HUES6 (cell line): ENCODE measurements around the gene ZCCHC24.

ENCODE experiments used
- H3K27ac ChIP-seq: 2 replicates; pipeline ENCODE4 v1.7.0; 2013; ENCODE audit warnings: low read depth, mild to moderate bottlenecking, low read length, inconsistent platforms
- H3K27me3 ChIP-seq: 2 replicates; pipeline ENCODE4 v1.6.1; 2013; ENCODE audit warnings: low read length; ENCODE audit not compliant: control insufficient read depth, insufficient read depth
- H3K36me3 ChIP-seq: 2 replicates; pipeline ENCODE4 v1.6.1; 2013; ENCODE audit warnings: low read length; ENCODE audit not compliant: control insufficient read depth, insufficient read depth
- H3K4me1 ChIP-seq: 2 replicates; pipeline ENCODE4 v1.6.1; 2013; ENCODE audit warnings: low read length; ENCODE audit not compliant: control insufficient read depth, insufficient read depth
- H3K4me3 ChIP-seq: 2 replicates; pipeline ENCODE4 v1.5.1; 2013; ENCODE audit warnings: low read depth, low read length
- H3K9ac ChIP-seq: one replicate; pipeline ENCODE4 v1.6.1; 2013; ENCODE audit warnings: mild to moderate bottlenecking, low read length
- H3K9me3 ChIP-seq: 2 replicates; pipeline ENCODE4 v1.6.1; 2013; ENCODE audit warnings: low read depth, low read length; ENCODE audit not compliant: control insufficient read depth, insufficient read depth

The ZCCHC24 gene

DNA sequence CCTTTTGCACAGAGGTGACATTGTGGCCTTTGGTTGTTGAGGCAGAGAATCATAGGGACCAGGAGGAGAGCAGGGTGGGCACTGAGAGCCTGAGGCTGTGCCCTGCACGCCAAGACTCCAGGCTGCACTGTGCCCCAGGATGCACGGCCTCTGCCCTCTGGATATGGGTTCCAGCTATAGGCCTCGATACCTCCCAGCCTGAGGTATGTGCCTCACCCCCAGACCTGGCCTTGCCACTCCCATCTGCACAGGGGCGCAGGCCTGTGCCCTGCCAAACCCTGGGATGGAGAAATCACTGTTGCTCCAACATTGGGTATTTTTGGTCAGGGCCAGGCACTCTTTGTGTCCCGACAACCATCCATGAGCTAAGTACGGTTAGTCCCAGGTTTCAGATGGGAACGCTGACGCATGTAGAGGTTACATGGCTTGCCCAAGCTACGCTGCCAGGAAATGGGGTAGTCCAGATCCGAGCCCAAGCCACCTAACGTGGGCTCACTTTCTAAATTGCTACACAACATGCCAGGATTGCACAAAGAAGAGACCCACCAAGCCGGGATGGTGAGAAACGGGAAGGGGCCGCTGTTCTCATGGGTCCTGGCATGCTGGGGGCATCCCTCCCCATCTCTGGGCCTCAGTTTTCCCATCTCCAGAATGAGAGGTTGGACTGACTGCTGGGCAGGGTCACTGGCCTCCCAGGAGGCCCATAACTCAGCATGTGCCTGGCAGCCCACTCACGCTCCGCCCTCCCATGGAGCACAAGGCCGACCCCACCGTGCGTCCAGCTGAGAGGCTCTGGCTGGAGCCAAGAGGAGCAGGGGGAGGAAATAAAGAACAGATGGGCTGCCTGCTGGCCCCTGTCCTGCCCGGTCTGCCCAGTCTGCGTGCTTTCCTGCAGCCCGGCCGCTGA, 44.2 kb downstream of the ZCCHC24 start:
- Histone ChIP-seq H3K27me3 (no peaks in the 10 kb centered on the region), H3K4me3 (no peak overlapping the region), H3K36me3 (no peaks in the 10 kb centered on the region), H3K9ac (no peak overlapping the region), H3K9me3 (no peaks in the 10 kb centered on the region), H3K27ac (no peak overlapping the region; the same call in 1 of the 2 replicates), H3K4me1 (peaks cover 65% of the 10 kb centered on the region)

DNA sequence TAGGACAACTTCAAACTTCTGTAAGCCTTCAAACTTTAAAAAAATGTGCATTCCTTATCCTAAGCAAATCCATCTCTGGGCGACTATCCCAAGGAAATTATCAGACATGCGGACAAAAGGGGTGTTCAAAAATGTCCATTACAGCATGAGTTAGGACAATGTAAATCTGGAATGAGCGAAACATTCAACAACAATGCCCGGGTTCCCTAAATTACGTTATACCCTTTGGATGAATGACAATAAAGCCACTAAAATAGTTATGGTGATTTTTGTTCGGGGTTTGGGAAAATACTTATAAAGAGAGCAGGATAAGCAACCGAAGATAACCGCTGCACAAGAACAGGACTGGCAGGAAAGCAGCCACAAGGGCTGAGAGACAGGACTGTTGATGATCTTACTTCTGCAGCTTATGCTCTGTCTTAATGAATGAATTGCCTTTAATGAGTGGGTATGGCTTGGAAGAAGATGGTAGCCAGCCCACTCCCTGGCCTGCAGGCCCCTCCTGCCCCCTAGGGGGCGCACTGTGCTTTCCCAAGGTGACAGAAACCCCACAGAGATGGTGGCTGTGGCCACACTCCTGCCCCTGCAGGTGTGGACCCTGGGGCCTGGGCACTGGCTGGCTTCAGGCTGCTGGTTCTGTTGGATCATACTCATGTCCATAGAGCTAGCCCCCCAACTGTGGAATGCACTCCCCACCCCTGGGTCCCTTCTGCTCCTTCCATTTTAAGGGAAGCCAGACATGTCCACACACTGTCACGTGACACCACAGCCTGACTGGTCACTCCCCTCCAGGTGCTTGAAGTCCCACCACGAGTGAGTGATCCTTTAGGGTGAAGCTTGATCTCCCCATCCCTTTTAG, 45.0 kb downstream of the ZCCHC24 start:
- Histone ChIP-seq H3K36me3 (no peaks in the 10 kb centered on the region), H3K4me3 (no peak overlapping the region), H3K9me3 (no peaks in the 10 kb centered on the region), H3K4me1 (peaks cover 58% of the 10 kb centered on the region), H3K9ac (no peak overlapping the region), H3K27ac (no peak overlapping the region), H3K27me3 (no peaks in the 10 kb centered on the region)

DNA sequence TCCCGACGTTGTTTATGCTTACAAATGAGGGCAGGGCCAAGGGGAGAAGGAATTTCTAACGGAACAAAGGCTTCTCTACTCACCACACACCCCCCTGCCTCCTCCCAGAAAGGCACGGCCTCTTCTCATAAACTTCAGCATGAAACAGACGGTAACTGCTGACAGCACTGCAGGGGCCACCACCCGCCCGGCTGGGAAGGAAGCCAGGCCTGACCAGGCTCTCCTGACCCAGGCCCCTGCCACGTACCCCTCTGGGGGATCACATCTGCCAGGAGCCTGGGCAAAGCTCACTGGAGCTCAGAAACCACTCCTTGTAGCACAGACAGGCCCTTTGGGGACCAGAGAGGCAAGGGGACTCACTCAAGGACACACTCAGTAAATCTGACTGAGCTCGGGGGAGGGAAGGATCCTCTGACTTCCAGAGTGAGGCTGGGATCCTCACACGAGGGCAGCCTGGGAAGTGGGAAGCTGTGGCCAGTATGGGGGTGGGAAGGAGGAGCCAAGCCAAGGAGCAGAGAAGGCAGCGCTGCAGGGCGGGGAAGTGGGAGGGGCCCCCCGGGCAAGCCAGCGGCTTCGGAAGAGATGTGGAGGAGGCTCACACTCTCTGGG, 46.1 kb downstream of the ZCCHC24 start:
- no peaks in the 10 kb centered on the region for H3K9me3 ChIP-seq
- peaks cover 48% of the 10 kb centered on the region for H3K4me1 ChIP-seq
- H3K4me3 ChIP-seq: peak overlapping the region; percentile 19; the same call in 1 of the 2 replicates
- H3K9ac ChIP-seq: peak overlapping the region; percentile 71
- H3K27me3 ChIP-seq: no peaks in the 10 kb centered on the region
- H3K36me3 ChIP-seq: no peaks in the 10 kb centered on the region
- peak overlapping the region; percentile 67; the same call in 1 of the 2 replicates for H3K27ac ChIP-seq

DNA sequence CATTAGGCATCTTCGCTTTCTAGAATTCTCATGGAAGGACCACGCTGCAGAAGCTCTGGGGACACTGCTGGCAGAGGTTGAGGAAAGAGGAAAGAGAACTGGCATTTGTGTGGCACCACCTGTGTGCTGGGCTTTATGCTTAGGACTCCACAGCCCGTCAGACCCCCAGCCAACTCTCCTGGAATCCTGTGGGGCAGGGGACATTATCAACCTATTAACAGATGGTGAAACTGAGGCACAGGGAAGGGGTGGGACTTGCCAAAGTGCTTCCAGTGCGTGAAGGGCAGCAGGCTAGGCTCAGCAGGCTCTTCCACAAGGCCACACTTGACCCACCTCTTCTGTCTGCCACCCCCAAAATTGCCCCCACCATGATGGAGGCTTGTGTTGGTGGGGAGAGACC, 46.8 kb downstream of the ZCCHC24 start:
- no peak overlapping the region for H3K9ac ChIP-seq
- no peak overlapping the region for H3K27ac ChIP-seq
- H3K36me3 ChIP-seq: no peaks in the 10 kb centered on the region
- H3K4me1 ChIP-seq: peaks cover 41% of the 10 kb centered on the region
- H3K4me3 ChIP-seq: peak overlapping the region; percentile 19; the same call in 1 of the 2 replicates
- no peaks in the 10 kb centered on the region for H3K27me3 ChIP-seq
- no peaks in the 10 kb centered on the region for H3K9me3 ChIP-seq

DNA sequence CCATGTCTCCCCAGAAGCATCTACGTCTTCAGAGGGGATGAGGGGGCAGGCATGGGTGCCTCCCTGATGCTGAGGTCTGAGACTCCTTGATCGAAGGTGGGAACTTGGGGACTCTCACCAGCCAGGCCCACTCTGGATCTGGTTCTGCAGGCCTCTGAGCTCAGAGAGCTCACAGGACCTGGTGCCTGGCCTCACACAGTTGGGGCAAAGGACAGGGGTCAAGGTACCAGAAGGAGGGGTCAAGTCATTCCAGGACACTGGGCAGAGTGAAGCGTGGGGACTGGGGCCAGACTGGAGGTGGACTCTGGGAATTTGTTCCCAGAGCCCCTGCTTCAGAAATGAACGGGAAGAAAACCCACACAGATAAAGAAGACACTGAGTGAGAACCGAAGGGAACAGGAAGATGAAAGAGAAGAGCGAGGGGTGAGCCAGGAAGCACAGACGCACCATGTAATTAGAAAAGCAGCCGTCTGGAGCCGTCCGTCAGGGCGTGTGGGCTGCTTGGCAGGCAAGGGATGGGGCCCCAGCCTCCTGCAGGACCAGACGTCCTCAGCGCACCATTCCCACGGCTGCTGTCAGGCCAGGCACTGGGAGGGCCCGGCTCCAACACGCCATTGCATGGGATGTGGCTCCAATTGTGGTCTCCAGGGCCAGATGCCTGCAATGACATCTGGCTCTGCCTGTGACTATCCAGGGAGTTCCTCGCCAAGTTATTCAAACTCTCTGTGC, 47.7 kb downstream of the ZCCHC24 start:
- Histone ChIP-seq H3K9ac (no peak overlapping the region), H3K27me3 (no peaks in the 10 kb centered on the region), H3K4me1 (peaks cover 32% of the 10 kb centered on the region), H3K27ac (no peak overlapping the region), H3K4me3 (no peak overlapping the region), H3K36me3 (no peaks in the 10 kb centered on the region), H3K9me3 (no peaks in the 10 kb centered on the region)

DNA sequence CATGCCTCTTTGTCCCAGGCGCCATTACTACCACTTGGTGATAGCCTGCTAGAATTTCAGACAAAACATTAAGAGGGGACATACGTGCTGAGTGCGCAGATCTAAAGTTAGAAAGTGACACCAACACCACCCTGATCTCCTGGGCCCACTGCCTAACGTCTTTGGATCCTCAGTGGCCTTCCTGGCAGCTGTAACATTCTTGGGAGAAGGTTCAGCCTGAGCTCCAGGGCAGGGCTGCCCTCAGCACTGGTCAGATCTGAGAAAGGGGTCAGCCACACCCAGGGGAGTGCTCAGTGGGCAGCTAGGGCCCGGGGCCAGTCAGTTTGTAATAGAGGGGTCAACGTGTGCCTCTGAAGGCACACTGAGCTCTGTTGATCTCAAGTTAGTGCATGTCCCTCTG, 48.4 kb downstream of the ZCCHC24 start:
- Histone ChIP-seq H3K9ac (no peak overlapping the region), H3K4me3 (no peak overlapping the region), H3K27me3 (no peaks in the 10 kb centered on the region), H3K36me3 (no peaks in the 10 kb centered on the region), H3K27ac (no peak overlapping the region), H3K9me3 (no peaks in the 10 kb centered on the region), H3K4me1 (peaks cover 29% of the 10 kb centered on the region)

DNA sequence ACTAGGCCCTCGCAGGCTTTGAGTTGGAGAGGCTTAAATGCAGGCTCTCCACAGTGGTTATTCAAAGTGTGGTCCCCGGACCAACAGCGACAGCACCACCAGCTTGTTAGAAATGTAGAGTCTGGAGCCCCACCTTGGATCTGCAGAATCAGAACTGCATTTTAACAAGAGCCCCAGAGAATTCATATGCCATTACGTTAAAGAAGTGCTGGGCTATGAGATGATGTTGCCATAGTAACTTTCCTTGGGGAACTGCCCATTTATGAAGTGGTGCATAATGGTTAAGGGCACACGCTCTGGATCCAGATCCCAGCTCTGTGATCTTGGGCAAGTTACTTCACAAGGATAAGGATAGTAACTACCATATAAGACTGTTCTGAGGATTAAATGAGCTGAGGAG, 48.9 kb downstream of the ZCCHC24 start:
- Histone ChIP-seq H3K27me3 (no peaks in the 10 kb centered on the region), H3K9me3 (no peaks in the 10 kb centered on the region), H3K4me3 (no peak overlapping the region), H3K9ac (no peak overlapping the region), H3K36me3 (no peaks in the 10 kb centered on the region), H3K4me1 (peaks cover 30% of the 10 kb centered on the region), H3K27ac (no peak overlapping the region)

DNA sequence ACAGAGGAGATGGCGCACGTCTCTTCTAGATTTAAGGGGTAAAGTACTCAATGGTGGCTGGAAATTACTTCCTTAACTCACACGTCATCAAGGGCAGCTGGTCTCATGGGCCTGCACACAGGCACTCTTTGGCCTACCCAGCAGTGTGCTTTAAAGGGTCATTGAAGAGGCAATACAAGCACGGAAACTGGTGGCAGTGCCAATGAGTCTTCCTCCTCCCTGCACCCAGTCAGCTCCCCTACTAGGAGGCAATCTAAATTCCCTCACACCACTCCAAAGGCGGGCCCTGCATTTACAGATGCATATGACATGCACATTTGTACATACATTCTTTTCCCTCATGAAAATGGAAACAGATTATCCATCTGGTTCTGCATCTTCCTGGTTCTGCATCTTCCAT, 50.8 kb downstream of the ZCCHC24 start:
- no peak overlapping the region for H3K4me3 ChIP-seq

DNA sequence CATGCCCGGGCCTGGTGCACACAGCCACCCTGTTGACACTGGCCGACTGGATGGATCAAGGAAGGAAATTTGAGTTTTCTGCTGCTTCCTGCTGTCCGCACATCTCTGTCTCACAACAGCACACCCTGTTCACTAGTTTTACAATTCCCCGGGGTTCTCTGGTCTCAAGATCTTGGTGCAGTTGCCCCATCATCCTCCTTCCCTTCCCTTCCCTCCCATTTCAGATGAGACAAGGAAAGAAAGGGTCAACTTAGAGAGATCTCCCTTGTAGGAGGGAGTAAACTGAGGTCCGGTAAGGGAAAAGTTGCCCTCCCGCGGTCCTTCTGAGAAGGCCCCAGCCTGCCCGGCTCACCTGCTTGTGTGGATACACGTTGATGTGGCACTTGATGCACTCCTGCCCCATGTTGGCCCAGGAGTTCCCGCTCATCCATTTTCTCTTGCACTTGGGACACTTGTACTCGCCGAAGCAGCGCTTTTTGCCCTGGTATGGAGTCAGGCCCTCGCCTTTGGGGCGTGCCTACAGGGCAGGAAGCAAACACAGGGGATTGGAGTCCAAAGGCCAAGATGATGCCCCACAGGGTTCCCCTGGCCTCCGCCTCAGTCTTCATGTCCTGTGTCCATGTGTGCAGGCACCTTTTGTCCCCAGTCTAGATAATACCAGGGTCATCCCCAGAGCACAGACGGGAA, 51.4 kb downstream of the ZCCHC24 start:
- no peaks in the 10 kb centered on the region for H3K9me3 ChIP-seq
- H3K9ac ChIP-seq: no peak overlapping the region
- H3K4me3 ChIP-seq: no peak overlapping the region
- H3K27ac ChIP-seq: no peak overlapping the region
- H3K27me3 ChIP-seq: no peaks in the 10 kb centered on the region
- peaks cover 12% of the 10 kb centered on the region for H3K4me1 ChIP-seq
- no peaks in the 10 kb centered on the region for H3K36me3 ChIP-seq

More for the DNA sequence above, 50.8 kb downstream of the ZCCHC24 start:
- Histone ChIP-seq H3K36me3 (no peaks in the 10 kb centered on the region), H3K27ac (no peak overlapping the region), H3K9me3 (no peaks in the 10 kb centered on the region), H3K4me1 (peaks cover 18% of the 10 kb centered on the region), H3K9ac (no peak overlapping the region), H3K27me3 (no peaks in the 10 kb centered on the region)
